ENCODE results near the gene TRIM51. TPM values are rescaled to one million over a fixed set of nuclear protein-coding genes. Genes with fewer than 3 reads are reported as not detected.
"Not testable (repeated sequence)": the region's sequence is repeated elsewhere in the genome, so short reads cannot be mapped to it uniquely, and the experiment has no call there.

TRIM51 gene
- not detected in 2 replicates for total RNA-seq

GRCh38 chr11:55882997-55883396 lies at the start of gene TRIM51:
Gene TRIM51, plus strand, starts transcription at chr11:55883297. Its CDS starts 2,132 bp downstream, at chr11:55885429.
- not testable (repeated sequence) for DNase-seq

- no peak for DNase-seq
Observed at GRCh38 chr11:55838452-55838851, 44.6 kb upstream of the TRIM51 start, which contains the start of gene OR5D16. Gene OR5D16, plus strand, starts transcription at chr11:55838752. Its CDS starts 0 bp downstream, at chr11:55838752.

GRCh38 chr11:55847453-55847852 lies 35.6 kb upstream of the TRIM51 start:
- DNase-seq, result no peak

GRCh38 chr11:55849037-55849436 lies 34.1 kb upstream of the TRIM51 start:
- no peak for DNase-seq

- no peak for DNase-seq
Observed at GRCh38 chr11:55852141-55852540, 31.0 kb upstream of the TRIM51 start.

- no peak for DNase-seq
Observed at GRCh38 chr11:55854704-55855103, 28.4 kb upstream of the TRIM51 start.

- not testable (repeated sequence) for DNase-seq
Observed at GRCh38 chr11:55867354-55867753, 15.7 kb upstream of the TRIM51 start.

GRCh38 chr11:55872731-55873130 lies 10.4 kb upstream of the TRIM51 start:
- DNase-seq, result not testable (repeated sequence)

- not testable (repeated sequence) for DNase-seq
Observed at GRCh38 chr11:55873146-55873545, 10.0 kb upstream of the TRIM51 start.

GRCh38 chr11:55884995-55885394 lies 1.9 kb downstream of the TRIM51 start:
- DNase-seq, result not testable (repeated sequence)

GRCh38 chr11:55885481-55885880 lies 2.4 kb downstream of the TRIM51 start:
- DNase-seq, result not testable (repeated sequence)

GRCh38 chr11:55895216-55895615 lies 12.1 kb downstream of the TRIM51 start:
- no peak for DNase-seq

GRCh38 chr11:55902308-55902707 lies 19.2 kb downstream of the TRIM51 start:
- DNase-seq, result no peak

GRCh38 chr11:55914482-55914881 lies 31.4 kb downstream of the TRIM51 start, which contains the start of gene OR5W2:
Gene OR5W2, minus strand, starts transcription at chr11:55914582. Its CDS starts 0 bp downstream, at chr11:55914582.
- no peak for DNase-seq

- no peak for DNase-seq
Observed at GRCh38 chr11:55920537-55920936, 37.4 kb downstream of the TRIM51 start.

- DNase-seq, result no peak
Observed at GRCh38 chr11:55936300-55936699, 53.2 kb downstream of the TRIM51 start, which contains the start of gene OR5I1. Gene OR5I1, minus strand, starts transcription at chr11:55936400. Its CDS starts 0 bp downstream, at chr11:55936400.

Other genes with a start within 250 kb of the TRIM51 start
- gene OR4P4, start 248.2 kb upstream of the TRIM51 start, total RNA-seq, result not detected in 2 replicates
- not detected in 2 replicates for gene OR4S2, start 235.0 kb upstream of the TRIM51 start, total RNA-seq
- not detected in 2 replicates for gene OR4C6, start 221.1 kb upstream of the TRIM51 start, total RNA-seq
- not detected in 2 replicates for gene OR5D13, start 109.9 kb upstream of the TRIM51 start, total RNA-seq
- gene OR5D14, start 87.7 kb upstream of the TRIM51 start, total RNA-seq, result not detected in 2 replicates
- not detected in 2 replicates for gene OR5L1, start 71.9 kb upstream of the TRIM51 start, total RNA-seq
- not detected in 2 replicates for gene OR5D18, start 63.7 kb upstream of the TRIM51 start, total RNA-seq
- not detected in 2 replicates for gene OR5L2, start 56.1 kb upstream of the TRIM51 start, total RNA-seq
- not detected in 2 replicates for gene OR5D16, start 44.5 kb upstream of the TRIM51 start, total RNA-seq
- not detected in 2 replicates for gene OR5W2, start 31.3 kb downstream of the TRIM51 start, total RNA-seq
- not detected in 2 replicates for gene OR5I1, start 53.1 kb downstream of the TRIM51 start, total RNA-seq
- not detected in 2 replicates for gene OR10AG1, start 86.6 kb downstream of the TRIM51 start, total RNA-seq
- gene OR5F1, start 111.3 kb downstream of the TRIM51 start, total RNA-seq, result not detected in 2 replicates
- gene OR5AS1, start 144.4 kb downstream of the TRIM51 start, total RNA-seq, result not detected in 2 replicates
- gene OR8I2, start 210.0 kb downstream of the TRIM51 start, total RNA-seq, result not detected in 2 replicates
- gene OR8H2, start 220.4 kb downstream of the TRIM51 start, total RNA-seq, result not detected in 2 replicates
- not detected in 2 replicates for gene OR8H3, start 239.1 kb downstream of the TRIM51 start, total RNA-seq

All from dermis blood vessel endothelial cell (primary cell).